ENCODE measurements around the gene ZNF346.
A peak's percentile ranks its signal among the peaks of the same experiment; 100 is the strongest.

ZNF346 gene

GRCh38 chr5:177113566-177114424 is 91.3 kb downstream of the ZNF346 start:
- peaks cover 12% of the 10 kb centered on the region for H3K4me1 Mint-ChIP-seq
- DNase-seq (ENCODE audit: low spot score in 2 of 2): peak; percentile 81 to 88
- no peaks in the 10 kb centered on the region for H3K36me3 Mint-ChIP-seq
- ATAC-seq (ENCODE audit: low read depth): peak; percentile 51
- no peaks in the 10 kb centered on the region for H3K9me3 Mint-ChIP-seq
- H3K27ac Mint-ChIP-seq: no peak overlapping the region
- no peaks in the 10 kb centered on the region for H3K27me3 Mint-ChIP-seq
- H3K4me3 Mint-ChIP-seq: no peak overlapping the region

DNA sequence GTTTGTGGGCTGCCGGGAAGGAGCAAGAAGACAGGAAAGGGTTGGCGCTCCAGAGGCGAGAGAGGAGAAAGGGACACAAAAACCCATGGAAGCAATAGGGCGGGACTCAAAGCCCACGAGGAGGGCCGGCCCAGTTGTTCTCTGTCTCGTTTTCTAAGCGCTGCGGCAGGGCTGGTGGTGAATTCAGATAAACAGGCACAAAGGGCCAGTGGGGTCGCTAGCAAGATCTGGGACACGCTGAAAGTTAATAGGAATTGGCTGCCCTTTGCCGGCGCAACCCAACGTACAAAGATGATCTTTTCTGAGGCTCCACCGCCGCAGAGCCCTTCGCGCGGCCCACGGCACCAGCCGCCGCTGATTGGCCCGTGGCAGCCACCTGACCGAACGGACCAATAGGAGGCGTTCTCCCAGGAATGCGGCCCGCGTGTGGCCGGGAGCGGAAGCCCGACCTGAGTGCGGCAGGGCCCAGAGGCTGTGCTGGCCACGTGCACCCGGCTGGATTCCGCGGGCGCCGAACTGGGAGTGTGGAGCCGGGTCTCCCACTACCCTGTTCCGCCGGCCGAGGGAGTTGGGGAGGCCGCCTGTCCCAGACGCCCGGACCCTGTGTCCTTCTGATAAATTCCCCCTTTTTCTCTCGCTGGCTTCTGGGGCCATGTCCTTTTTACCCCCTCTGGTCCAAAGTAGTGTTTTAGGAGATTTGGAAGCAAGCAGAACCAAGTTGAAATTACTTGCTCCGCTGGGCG is 94.3 kb downstream of the ZNF346 start:
- Mint-ChIP-seq H3K4me3 (peak overlapping the region; percentile 71), H3K4me1 (peaks cover 9% of the 10 kb centered on the region), H3K36me3 (no peaks in the 10 kb centered on the region), H3K27ac (no peak overlapping the region), H3K9me3 (no peaks in the 10 kb centered on the region), H3K27me3 (no peaks in the 10 kb centered on the region)
- DNase-seq (ENCODE audit: low spot score in 2 of 2) (peak; percentile 54 to 63), ATAC-seq (ENCODE audit: low read depth) (peak; percentile 93)

DNA sequence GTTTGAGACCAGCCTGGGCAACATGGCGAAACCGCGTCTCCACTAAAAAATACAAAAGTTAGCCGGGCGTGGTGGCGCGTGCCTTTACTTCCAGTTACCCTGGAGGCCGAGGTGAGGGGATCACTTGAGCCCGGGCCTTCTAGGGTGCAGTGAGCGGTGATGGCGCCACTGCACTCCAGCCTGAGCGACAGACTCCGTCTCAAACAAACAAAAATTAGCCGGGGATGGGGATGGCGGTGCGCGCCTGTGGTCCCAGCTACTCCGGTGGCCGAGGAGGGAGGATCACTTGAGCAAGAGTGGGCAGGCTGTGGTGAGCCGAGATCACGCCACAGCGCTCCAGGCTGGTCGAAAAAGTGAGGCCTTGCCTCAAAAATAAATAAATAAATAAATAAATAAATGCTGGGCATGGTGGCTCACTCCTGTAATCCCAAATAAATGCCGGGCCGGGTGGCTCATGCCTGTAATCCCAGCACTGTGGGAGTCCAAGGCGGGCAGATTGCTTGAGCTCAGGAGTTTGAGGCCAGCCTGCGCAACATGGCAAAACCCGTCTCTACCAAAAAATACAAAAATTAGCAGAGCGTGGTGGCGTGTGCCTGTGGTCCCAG is 95.0 kb downstream of the ZNF346 start:
- Mint-ChIP-seq H3K36me3 (no peaks in the 10 kb centered on the region), H3K4me3 (no peak overlapping the region), H3K27ac (no peak overlapping the region), H3K27me3 (no peaks in the 10 kb centered on the region), H3K9me3 (no peaks in the 10 kb centered on the region), H3K4me1 (peaks cover 8% of the 10 kb centered on the region)
- DNase-seq (ENCODE audit: low spot score in 2 of 2): no peak
- no peak for ATAC-seq (ENCODE audit: low read depth)

DNA sequence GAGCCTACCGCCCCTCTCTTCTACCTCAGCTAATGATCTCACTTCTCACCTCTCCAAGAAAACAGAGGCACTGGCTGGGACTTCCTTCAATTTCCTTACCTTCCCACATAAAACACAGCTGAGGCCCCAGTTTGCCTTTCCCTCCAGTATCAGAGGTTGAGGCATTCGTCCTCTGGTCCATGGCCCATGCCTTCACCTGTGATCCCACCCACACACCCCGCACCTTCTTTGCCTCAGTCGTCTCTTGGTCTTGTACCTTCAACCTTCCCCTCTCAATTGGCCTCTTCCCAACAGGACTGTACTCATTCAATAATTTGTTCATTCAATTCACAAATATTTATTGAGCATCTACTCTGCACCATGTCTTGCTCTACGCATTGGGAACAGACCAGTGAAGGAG is 100.1 kb downstream of the ZNF346 start:
- H3K9me3 Mint-ChIP-seq: no peaks in the 10 kb centered on the region
- no peaks in the 10 kb centered on the region for H3K36me3 Mint-ChIP-seq
- ATAC-seq (ENCODE audit: low read depth) (no peak), DNase-seq (ENCODE audit: low spot score in 2 of 2) (no peak)
- no peak overlapping the region for H3K4me3 Mint-ChIP-seq
- H3K27me3 Mint-ChIP-seq: no peaks in the 10 kb centered on the region
- H3K27ac Mint-ChIP-seq: no peak overlapping the region
- peaks cover 15% of the 10 kb centered on the region for H3K4me1 Mint-ChIP-seq

DNA sequence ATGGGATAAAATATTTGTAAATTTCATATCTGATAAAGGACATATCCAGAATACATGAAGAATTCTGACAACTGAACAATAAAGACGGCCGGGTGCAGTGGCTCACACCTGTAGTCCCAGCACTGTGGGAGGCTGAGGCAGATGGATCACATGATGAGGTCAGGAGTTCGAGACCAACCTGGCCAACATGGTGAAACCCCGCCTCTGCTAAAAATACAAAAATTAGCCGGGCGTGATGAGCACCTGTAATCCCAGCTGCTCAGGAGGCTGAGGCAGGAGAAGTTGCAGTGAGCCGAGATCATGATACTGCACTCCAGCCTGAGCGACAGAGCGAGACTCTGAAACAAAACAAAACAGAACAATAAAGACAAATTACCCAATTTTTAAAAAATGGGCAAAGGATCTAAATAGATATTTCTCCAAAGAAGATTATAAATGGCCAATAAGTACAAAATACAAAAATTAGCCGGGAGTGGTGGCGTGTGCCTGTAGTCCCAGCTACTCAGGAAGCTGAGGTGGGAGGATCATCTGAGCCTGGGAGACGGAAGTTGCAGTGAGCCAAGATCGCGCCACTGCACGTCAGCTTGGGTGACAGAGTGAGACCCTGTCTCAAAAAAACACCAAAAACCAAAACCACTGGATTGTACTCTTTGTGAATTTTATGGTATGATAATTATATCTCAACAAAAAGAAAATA is 101.4 kb downstream of the ZNF346 start:
- Mint-ChIP-seq H3K4me1 (peaks cover 20% of the 10 kb centered on the region), H3K27ac (peak overlapping the region; percentile 85), H3K27me3 (no peaks in the 10 kb centered on the region), H3K9me3 (no peaks in the 10 kb centered on the region), H3K4me3 (peak overlapping the region; percentile 77), H3K36me3 (no peaks in the 10 kb centered on the region)
- DNase-seq (ENCODE audit: low spot score in 2 of 2) (no peak), ATAC-seq (ENCODE audit: low read depth) (peak; percentile 75)

- peak; percentile 73 for ATAC-seq (ENCODE audit: low read depth)
- no peak for DNase-seq (ENCODE audit: low spot score in 2 of 2)
- H3K4me3 Mint-ChIP-seq: peak overlapping the region; percentile 77
- no peaks in the 10 kb centered on the region for H3K9me3 Mint-ChIP-seq
- H3K4me1 Mint-ChIP-seq: peaks cover 25% of the 10 kb centered on the region
- H3K27ac Mint-ChIP-seq: peak overlapping the region; percentile 85
- H3K36me3 Mint-ChIP-seq: no peaks in the 10 kb centered on the region
- no peaks in the 10 kb centered on the region for H3K27me3 Mint-ChIP-seq
These were observed 102.0 kb downstream of the ZNF346 start for GRCh38 chr5:177124486-177124991.

GRCh38 chr5:177126771-177127170 is 104.3 kb downstream of the ZNF346 start:
- Mint-ChIP-seq H3K36me3 (no peaks in the 10 kb centered on the region), H3K27me3 (no peaks in the 10 kb centered on the region), H3K9me3 (no peaks in the 10 kb centered on the region), H3K4me1 (peaks cover 32% of the 10 kb centered on the region), H3K27ac (no peak overlapping the region), H3K4me3 (no peak overlapping the region)
- DNase-seq (ENCODE audit: low spot score in 2 of 2) (no peak), ATAC-seq (ENCODE audit: low read depth) (no peak)

DNA sequence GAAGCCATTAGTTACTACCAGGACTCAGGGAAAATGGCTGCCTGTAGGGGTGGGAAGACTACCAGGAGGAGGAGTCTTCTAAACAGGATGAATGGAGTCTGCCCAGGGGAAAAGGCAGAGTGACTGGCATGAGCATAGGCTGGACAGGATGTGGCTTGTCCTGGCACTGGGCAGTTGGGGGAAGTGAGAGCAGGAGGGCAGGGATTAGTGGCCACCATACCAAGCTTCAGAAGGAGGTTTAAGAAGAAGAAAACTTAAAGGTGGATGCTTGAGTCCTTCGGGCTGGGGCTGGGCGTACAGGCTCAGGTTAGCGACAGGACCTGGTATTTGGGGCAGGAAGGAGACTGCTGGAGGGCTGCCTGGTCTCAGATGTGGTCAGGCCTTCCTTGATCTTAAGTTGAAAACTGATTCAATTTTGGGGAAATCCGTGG is 106.1 kb downstream of the ZNF346 start:
- Mint-ChIP-seq H3K9me3 (no peaks in the 10 kb centered on the region), H3K27me3 (no peaks in the 10 kb centered on the region), H3K4me1 (peaks cover 27% of the 10 kb centered on the region), H3K4me3 (no peak overlapping the region), H3K27ac (peak overlapping the region; percentile 52), H3K36me3 (no peaks in the 10 kb centered on the region)
- ATAC-seq (ENCODE audit: low read depth) (no peak), DNase-seq (ENCODE audit: low spot score in 2 of 2) (no peak)

DNA sequence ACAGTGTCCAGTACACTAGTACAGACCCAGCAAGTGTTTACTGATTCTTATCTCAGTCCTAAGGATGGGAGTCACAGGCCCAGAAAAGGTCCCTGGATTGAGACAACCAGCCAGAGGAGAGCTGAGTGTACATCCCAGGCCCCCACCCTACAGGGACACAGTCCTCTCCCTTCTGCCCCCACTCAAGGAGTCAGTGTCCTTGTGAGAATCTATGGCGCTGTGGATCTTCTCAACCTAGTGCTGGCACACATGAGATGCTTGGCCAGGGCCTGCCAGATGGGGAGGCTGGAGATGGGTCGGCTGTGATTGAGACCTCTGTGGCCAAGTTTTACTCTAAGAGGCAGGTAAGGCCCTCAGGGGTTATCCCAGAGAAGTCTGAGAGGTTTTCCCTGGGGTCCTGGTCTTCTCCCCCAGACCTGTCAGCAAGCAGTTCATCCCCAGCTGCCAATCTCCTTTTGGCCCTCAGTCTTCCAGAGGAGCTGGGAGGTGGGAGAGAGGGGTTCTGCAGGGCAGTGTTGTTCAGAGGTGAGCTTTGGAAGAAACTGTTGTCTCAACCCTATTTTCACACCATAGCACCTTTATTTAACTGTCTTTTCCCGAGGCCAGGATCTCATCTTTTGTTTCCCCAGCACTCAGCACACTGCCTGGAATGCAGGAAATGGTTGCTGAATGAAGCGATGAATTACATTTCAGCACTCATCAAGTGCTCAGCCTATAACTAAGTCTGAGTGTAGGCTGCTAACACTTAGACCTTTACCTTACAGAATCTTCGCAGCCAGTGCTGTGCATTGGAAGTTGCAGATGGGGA is 107.9 kb downstream of the ZNF346 start:
- H3K4me3 Mint-ChIP-seq: no peak overlapping the region
- H3K9me3 Mint-ChIP-seq: no peaks in the 10 kb centered on the region
- peak overlapping the region; percentile 5 for H3K27ac Mint-ChIP-seq
- ATAC-seq (ENCODE audit: low read depth) (no peak), DNase-seq (ENCODE audit: low spot score in 2 of 2) (no peak)
- peaks cover 2% of the 10 kb centered on the region for H3K36me3 Mint-ChIP-seq
- no peaks in the 10 kb centered on the region for H3K27me3 Mint-ChIP-seq
- H3K4me1 Mint-ChIP-seq: peaks cover 20% of the 10 kb centered on the region

Measured in memory B cell (primary cell).